ENCODE results near the gene BHLHE23.

BHLHE23 gene

GRCh38 chr20:63009045-63009961 is 2.5 kb upstream of the BHLHE23 start:
- peak; percentile 85 for DNase-seq (ENCODE audit: low spot score)

GRCh38 chr20:63008541-63009044 is 1.8 kb upstream of the BHLHE23 start:
- DNase-seq (ENCODE audit: low spot score), result no peak

GRCh38 chr20:63007646-63008488 is 1.1 kb upstream of the BHLHE23 start:
- DNase-seq (ENCODE audit: low spot score), result no peak

DNA sequence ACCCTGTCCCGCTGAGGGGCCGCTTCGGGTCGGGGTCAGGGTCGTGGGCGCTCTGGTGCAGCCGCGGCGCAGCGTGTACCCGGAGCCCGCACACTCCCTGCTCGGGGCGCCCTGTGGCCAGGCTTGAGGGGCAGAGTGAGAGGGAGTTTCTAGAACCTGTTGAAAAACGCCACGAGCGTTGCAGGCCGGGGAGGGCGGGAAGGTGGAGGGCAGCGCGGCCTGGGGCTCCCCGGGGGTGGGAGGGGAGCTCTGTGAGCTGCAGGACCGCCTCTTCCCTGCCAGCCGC is 539 bp upstream of the BHLHE23 start:
- DNase-seq (ENCODE audit: low spot score), result no peak

DNA sequence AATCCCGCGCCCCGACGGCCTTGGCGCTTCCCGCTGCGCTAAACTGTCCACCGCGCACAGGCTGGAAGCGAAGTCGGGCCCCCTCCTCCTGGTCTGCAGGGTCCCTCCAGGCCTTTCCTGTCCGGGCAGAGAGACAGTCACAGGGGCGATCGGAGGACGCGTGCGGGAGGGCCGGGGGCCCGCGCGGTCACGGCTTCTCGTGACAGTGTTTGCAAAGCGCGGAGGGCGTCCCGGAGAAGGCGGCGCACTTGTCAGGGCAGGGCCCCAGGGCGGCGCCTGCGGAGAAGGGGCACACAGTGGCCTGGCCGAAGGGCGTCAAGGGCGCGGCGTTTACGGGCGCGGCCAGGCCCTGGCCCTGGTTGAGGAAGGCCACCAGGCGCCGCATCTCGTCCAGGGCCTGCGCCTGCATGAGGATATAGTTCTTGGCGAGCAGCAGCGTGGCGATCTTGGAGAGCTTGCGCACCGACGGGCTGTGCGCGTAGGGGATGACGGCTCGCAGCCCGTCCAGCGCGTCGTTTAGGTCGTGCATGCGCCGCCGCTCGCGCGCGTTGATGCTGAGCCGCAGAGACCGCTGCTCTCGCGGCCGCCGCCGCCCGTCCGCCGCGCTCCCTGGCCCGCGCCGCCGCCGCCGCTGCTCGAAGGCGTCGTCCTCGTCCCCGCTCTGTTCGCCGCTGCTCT is 763 bp downstream of the BHLHE23 start:
- no peak for DNase-seq (ENCODE audit: low spot score)

DNA sequence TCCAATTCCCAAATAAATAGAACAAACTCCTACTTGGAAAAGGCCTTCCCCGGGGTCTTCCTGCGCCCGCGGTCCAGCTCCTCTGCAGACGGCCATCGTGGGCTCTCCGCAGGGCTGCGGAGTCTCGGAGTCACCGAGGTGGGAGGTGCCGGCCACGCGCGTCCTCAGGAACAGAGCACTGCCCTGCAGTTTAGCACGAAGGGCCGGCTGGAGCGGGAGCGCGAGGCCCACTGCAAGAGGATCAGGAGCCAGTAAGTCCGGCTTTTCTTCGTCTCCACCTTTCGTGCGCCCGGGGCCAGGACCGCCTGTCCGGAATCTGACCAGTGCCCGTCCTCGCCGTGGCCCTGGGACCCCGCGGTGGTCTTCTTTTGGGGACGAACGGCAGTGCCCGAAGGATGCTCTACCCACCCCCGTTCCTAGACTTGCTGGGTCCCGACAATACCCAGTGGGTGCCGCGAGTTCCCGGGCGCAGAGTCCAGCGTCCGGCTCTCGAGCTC is 1.4 kb downstream of the BHLHE23 start:
- no peak for DNase-seq (ENCODE audit: low spot score)

DNA sequence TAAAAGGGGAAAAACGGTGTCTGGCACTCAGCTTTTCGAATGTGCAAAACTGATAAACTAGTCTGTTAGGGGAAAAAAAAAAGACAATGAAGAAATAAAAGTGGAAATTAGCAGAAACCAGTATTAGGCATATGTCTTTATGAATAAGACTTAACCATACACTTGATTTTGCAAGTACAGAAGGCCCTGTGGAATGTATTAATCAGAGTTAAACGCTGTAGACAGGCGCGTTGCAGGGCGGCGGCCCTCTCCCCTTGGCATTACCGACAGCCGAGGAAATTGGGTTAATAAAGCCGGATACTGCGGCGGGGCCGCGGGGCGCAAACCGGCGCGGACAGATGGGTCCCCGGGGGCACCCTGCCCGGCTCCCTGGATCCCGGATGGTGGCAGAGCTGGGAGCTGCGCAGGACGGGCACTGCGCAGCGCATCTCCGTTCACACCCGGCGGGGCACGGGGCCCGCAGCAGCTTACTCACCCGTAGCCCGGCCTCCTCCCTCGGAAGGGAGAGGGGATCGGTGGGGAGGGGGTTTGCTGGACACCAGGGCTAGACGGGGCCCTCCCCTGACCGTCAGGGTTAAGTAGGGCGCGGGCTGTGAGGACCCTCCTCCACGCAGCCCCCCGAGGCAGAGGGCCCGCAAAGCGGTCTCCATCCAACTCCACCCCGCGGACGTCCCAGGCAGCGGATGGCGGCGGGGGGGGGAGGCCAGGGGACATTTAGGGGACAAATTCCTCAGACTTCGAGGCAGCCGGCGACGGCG is 2.0 kb downstream of the BHLHE23 start:
- DNase-seq (ENCODE audit: low spot score), result no peak

DNA sequence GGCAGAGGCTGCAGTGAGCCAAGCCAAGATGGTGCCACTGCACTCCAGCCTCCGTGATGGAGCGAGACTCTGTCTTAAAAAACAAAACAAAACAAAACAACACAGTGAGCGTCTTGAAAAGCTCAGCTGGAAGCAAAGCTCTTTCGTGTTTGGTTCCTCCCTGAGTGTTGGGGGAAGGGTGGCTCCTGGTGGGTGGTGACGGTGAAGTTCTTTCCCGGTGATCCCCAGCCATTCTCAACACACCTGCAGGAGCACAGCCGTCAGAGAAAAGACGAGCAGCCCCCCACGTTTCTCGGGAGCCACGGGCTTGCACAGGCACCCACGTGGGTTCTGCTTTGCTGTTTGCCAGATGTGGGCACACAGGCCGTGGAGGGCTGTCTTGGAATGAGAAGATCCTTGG is 3.2 kb downstream of the BHLHE23 start:
- DNase-seq (ENCODE audit: low spot score), result no peak

DNA sequence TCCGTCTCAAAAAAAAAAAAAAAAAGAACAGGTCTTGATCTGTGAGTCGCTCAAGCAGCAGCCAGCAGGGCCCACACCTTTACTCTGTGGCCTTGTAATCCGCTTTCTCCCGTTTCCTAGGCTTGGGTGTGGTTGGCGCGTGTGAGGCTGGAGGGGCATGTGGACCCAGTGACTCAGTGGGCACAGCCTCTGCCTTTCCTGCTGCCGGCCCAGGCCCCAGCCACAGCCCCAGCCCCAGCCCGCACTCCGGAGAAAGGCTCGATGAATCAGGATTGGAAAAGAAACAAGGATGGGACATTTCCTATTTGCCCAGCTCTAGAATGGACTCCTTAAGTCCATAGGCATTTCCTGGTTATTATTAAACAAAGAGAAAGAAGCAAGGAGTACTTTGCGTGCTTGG is 4.3 kb downstream of the BHLHE23 start:
- DNase-seq (ENCODE audit: low spot score), result no peak

GRCh38 chr20:63000958-63001357 is 5.8 kb downstream of the BHLHE23 start:
- no peak for DNase-seq (ENCODE audit: low spot score)

- no peak for DNase-seq (ENCODE audit: low spot score)
These were observed 6.7 kb downstream of the BHLHE23 start for GRCh38 chr20:63000036-63000435.

- no peak for DNase-seq (ENCODE audit: low spot score)
These were observed 7.2 kb downstream of the BHLHE23 start for GRCh38 chr20:62999580-62999979.

DNA sequence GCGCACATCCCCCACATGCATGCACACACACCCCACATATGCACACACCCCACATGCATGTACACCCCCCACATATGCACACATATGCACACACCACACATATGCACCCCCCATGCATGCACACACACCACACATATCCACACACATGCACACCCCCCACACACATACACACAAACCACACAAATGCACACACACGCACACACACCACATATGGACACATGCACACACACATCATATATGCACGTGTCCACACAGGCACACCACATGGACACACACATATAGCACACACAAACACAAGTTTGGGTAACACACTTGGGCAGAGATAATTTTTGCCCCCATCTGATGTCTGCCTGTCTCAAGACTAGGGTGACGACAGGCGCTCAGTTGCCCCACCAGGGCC is 8.3 kb downstream of the BHLHE23 start:
- DNase-seq (ENCODE audit: low spot score), result no peak

DNA sequence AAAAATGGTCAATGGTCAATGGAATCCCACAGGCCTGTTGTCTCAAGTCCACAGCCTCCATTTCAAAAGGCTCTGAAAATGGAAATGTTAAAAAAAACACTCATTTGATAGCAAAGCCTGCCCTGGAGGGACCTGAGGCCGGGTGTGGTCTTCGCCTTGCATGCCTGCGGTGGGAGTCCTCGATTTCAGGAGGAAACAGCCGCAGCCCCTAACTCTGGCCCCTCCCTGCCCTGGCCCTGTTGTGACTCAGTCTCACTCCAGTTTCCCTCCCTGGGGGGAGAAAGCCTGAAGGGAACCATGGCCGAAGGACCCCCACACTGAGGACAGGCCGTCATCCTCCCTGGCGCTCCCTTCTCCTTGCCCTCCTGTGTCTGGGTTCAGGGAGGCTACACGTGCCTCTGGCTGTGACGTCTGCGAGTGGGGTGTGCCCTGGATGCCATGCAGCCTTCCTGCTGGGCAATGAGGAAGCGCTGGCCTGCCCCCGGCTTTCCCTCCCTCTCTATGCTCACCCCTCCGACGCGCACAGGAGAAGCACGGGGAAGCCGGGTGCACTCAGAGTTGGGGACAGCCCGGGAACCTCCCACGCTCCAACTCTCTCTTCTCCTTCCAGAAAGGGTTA is 9.2 kb downstream of the BHLHE23 start:
- DNase-seq (ENCODE audit: low spot score), result no peak

- no peak for DNase-seq (ENCODE audit: low spot score)
These were observed 10.2 kb downstream of the BHLHE23 start for GRCh38 chr20:62996596-62996982.

- no peak for DNase-seq (ENCODE audit: low spot score)
These were observed 10.7 kb downstream of the BHLHE23 start for GRCh38 chr20:62995898-62996595.

- DNase-seq (ENCODE audit: low spot score), result no peak
These were observed 11.3 kb downstream of the BHLHE23 start for GRCh38 chr20:62995481-62995880.

- DNase-seq (ENCODE audit: low spot score), result no peak
These were observed 11.9 kb downstream of the BHLHE23 start for GRCh38 chr20:62994869-62995281.

DNA sequence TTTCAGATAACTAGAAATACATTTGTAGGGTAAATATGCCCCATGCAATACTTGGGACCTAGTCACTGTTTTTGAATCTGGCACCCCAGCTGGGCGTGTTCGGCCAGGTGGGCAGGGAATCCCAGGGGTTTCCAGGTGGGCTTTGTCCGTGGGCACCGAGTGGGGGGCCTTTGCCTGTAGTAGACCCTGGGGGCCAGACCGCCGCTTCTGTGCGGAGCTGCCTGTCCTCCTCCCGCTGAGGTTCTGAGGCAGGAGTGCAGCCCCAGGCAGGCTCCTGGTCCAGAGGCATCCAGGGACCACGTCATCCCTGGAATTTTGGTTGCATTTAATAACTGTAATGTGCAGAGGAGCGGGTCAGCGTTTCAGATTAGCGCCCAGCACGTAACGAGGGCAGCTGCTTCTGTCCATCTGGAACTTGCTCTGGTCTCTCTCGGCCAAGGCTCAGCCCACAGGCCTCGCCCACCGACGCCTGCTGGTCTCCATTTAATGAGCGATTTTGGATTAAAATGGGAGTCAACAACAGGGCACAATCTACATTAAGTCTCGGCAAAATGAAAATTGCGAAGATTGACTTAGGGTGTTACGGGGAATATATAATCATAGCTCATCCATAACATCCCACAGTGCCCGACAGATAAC is 12.8 kb downstream of the BHLHE23 start:
- DNase-seq (ENCODE audit: low spot score), result no peak

- no peak for DNase-seq (ENCODE audit: low spot score)
These were observed 14.9 kb downstream of the BHLHE23 start for GRCh38 chr20:62991863-62992262.
